Measurements from ENCODE around the gene HPS6.

The HPS6 gene

DNA sequence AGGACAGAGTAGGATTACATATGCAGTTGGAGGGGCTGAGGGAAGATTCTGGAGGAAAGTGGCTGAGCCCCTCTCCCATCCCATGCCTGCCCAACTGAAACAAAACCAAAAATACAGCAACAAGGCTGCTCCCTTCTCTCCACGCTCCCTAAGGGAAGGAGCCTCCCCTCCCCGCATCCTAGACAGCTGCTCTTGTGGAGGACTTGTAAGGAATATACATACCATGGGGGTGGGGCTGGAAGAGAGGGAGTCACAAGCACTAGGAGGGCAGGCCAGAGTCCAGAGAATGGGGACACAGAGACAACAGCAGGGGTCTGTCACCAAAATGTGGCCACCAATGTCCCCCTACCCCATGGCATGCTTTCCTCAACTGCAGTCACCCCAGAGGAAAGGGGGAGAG, 41.8 kb downstream of the HPS6 start:
- TF ChIP-seq, protein P1, sequence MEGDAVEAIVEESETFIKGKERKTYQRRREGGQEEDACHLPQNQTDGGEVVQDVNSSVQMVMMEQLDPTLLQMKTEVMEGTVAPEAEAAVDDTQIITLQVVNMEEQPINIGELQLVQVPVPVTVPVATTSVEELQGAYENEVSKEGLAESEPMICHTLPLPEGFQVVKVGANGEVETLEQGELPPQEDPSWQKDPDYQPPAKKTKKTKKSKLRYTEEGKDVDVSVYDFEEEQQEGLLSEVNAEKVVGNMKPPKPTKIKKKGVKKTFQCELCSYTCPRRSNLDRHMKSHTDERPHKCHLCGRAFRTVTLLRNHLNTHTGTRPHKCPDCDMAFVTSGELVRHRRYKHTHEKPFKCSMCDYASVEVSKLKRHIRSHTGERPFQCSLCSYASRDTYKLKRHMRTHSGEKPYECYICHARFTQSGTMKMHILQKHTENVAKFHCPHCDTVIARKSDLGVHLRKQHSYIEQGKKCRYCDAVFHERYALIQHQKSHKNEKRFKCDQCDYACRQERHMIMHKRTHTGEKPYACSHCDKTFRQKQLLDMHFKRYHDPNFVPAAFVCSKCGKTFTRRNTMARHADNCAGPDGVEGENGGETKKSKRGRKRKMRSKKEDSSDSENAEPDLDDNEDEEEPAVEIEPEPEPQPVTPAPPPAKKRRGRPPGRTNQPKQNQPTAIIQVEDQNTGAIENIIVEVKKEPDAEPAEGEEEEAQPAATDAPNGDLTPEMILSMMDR (IDR thresholded peaks at IDR 0.05; ENCODE audit: low read depth, low read length) = no peak
- Histone ChIP-seq H3K27me3 (ENCODE audit: insufficient read depth, low read depth, severe bottlenecking) (no peaks in the 10 kb centered on the region), H3K36me3 (peaks cover 54% of the 10 kb centered on the region), H3K9me3 (ENCODE audit: severe bottlenecking) (no peaks in the 10 kb centered on the region), H3K4me3 (ENCODE audit: low read depth, low read length) (no peak overlapping the region), H3K27ac (no peak overlapping the region)
- no peak for DNase-seq

DNA sequence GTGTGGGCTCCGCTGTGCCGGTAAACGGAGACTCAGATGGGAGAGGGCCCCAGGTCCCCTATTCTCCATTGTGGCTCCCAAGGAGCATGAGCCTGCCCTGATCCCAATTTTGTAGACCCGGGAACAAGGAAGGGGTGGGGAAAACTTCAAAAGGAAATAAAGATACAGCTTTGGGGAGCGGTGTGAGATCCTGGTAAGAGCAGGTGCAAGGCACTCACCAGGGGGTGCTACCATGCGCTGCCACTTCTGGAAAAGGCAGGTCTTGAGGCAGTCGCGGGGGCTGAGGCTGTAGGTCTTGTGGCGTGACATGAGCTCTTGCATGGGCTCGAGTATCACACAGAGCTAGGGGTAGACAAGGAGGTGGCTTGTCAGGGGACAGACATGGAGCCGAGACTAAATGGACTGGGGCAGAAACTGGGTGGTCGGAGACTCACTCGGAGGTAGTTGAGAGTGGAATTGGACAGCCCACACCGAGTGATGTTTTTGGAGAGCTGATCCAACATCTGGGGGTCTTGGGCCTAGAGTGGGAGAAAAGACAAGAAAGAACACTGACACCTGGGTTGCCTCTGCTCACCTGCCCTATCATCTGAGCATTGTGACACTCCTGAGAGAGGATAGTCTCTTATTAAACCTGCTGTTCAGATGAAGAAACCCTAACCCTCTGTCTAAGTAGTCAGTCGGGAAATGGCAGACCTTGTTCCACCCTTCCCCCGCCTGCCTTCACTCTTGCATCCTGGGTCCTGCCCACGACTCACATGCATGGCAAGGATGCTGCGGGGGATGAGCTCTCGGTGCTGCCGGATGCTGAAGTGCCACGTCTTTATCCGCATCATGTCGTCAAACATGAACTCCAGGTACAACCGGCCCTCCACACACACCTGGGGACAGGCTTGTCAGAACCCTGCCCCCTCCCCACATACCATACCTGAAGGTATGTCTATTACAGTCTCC, 44.3 kb downstream of the HPS6 start:
- no peaks in the 10 kb centered on the region for H3K27me3 ChIP-seq (ENCODE audit: insufficient read depth, low read depth, severe bottlenecking)
- H3K9me3 ChIP-seq (ENCODE audit: severe bottlenecking) = no peaks in the 10 kb centered on the region
- peaks cover 60% of the 10 kb centered on the region for H3K36me3 ChIP-seq
- no peak overlapping the region for H3K27ac ChIP-seq
- DNase-seq = no peak
- TF ChIP-seq, protein P1 (IDR thresholded peaks at IDR 0.05; ENCODE audit: low read depth, low read length) = no peak
- no peak overlapping the region for H3K4me3 ChIP-seq (ENCODE audit: low read depth, low read length)

DNA sequence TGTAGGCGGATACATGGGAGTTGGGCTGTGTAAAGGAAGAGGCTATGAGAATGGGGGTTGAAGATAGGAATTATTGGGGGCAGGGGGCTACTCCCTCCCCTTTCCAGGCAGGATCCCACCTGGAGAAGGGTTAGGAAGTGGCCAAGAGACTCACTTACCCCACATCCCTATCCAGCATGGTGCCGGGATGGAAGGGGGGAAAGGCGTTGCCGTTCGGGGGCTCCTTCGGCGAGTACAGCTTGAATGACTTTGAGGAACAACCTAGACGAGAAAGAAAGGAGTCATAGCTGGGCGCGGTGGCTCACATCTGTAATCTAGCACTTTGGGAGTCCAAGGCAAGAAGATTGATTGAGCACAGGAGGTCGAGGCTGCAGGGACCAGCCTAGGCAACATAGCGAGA, 46.1 kb downstream of the HPS6 start:
- DNase-seq = no peak
- no peaks in the 10 kb centered on the region for H3K27me3 ChIP-seq (ENCODE audit: insufficient read depth, low read depth, severe bottlenecking)
- peaks cover 58% of the 10 kb centered on the region for H3K36me3 ChIP-seq
- H3K27ac ChIP-seq = no peak overlapping the region
- H3K4me3 ChIP-seq (ENCODE audit: low read depth, low read length) = no peak overlapping the region
- TF ChIP-seq, protein P1 (IDR thresholded peaks at IDR 0.05; ENCODE audit: low read depth, low read length) = no peak
- no peaks in the 10 kb centered on the region for H3K9me3 ChIP-seq (ENCODE audit: severe bottlenecking)

DNA sequence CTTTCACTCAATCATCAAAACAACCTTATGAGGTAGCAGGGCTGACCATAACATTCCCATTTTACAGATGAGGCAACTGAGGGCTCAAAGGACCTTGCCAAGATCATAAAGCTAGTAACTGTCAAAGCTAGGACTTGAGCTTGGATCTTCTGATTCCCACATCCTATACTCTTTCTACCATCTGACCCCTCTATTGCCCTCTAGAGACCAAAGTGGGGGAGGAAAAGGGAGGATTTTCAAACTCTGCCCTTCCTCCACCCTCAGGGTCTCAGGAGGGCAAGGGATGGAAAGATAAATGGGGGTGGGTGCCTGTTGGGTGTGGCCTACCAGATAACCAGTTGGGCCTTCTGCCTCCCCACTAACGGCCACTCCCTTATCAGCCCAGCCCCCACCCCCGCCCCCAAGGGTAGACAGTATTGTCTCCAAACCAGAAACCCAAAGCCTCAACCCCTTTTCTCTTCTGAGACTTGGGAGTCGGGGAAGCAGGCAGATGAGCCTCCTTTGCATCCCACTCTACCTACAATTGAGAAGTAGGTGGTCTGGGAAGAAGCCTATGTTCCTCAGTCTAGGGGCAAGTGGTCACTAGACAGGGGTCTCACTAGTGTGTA, 47.2 kb downstream of the HPS6 start:
- H3K4me3 ChIP-seq (ENCODE audit: low read depth, low read length) = no peak overlapping the region
- H3K9me3 ChIP-seq (ENCODE audit: severe bottlenecking) = no peaks in the 10 kb centered on the region
- no peaks in the 10 kb centered on the region for H3K27me3 ChIP-seq (ENCODE audit: insufficient read depth, low read depth, severe bottlenecking)
- H3K27ac ChIP-seq = 0 out of 2 replicates have a peak overlapping the region, but pooled peaks have one; percentile 20
- no peak for DNase-seq
- TF ChIP-seq, protein P1 (IDR thresholded peaks at IDR 0.05; ENCODE audit: low read depth, low read length) = peak; percentile 22; the same call in 1 of the 2 replicates
- peaks cover 52% of the 10 kb centered on the region for H3K36me3 ChIP-seq

DNA sequence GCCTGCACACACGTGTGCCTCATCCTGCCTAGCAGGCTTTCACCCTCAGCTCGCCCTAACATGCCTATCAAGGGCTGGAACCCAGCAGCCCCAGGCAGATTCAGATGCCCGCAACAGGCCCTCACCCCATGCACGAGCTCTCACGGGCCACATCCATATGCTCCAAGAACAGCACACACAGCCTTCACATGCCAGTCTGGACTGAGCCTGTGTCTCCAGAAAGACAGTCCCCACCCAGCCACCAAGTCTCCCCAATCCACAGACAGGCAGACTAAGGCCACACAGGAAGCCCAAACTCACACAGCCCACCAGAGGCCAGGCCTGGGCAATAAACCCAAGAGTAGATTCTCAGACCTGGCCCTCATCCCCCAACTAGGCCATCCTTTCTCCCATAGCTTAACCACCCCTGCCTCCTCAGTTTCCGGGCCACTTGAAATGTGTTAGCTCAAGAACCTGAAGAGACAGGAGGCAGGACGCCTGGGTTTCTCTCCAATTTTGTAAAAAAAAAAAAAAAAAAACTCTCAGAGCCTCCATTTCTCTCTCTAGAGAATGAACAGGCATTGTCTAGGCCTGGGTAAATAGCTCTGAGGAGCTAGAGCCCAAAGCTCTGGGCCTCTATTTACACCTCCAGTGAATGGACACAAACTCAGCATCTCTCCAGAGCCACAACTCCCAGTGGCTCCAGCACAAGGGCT, 48.3 kb downstream of the HPS6 start:
- peaks cover 42% of the 10 kb centered on the region for H3K36me3 ChIP-seq
- TF ChIP-seq, protein P1 (IDR thresholded peaks at IDR 0.05; ENCODE audit: low read depth, low read length) = no peak
- no peaks in the 10 kb centered on the region for H3K9me3 ChIP-seq (ENCODE audit: severe bottlenecking)
- no peak for DNase-seq
- peak overlapping the region; percentile 66 for H3K4me3 ChIP-seq (ENCODE audit: low read depth, low read length)
- no peaks in the 10 kb centered on the region for H3K27me3 ChIP-seq (ENCODE audit: insufficient read depth, low read depth, severe bottlenecking)
- no peak overlapping the region; the same call in 1 of the 2 replicates for H3K27ac ChIP-seq
